K562 (cell line): Measurements from ENCODE around the gene SETD7. TPM values are rescaled to one million over a fixed set of nuclear protein-coding genes. Genes with fewer than 3 reads are reported as not detected.

Source experiments
- ATAC-seq: fragments of 200-7000 bp; cut with Tn5 transposase; 3 replicates; pipeline ENCODE4 v1.9.1; 2020; ENCODE audit warnings: moderate library complexity
- BruUV-seq: library from RNA; stranded (reverse); fragments of 400-500 nt; replicated peaks from 2 replicates; lab custom pipeline; 2021; lab: Mats Ljungman, UMichigan
- CTCF ChIA-PET: fragments of 300-600 bp; formaldehyde crosslinking; extraction: SDS; loops from one replicate; lab custom pipeline; 2021; ENCODE audit warnings: low intra/inter-chr PET ratio; lab: Yijun Ruan, JAX
- POLR2A ChIA-PET: fragments of 300-600, 350-650 bp; sonication (Branson Sonifier 250); formaldehyde crosslinking; extraction: SDS; loops from one replicate; lab custom pipeline; 2021; ENCODE audit warnings: antibody characterized with exemption, inconsistent platforms; lab: Yijun Ruan, JAX
- DNase-seq, 4 experiments: peaks; one replicate each; pipeline versions ENCODE4 v3.0.0 to v3.0.0-alpha.2; 2011 to 2018; ENCODE audit warnings: low spot score in 3 of 4, mixed read lengths in 3 of 4; ENCODE audit errors: extremely low read depth in 1 of 4
- FAIRE-seq: peaks from 2 replicates; lab custom pipeline; 2011; peaks lifted over from hg19 to GRCh38; lab: Jason Lieb, UNC
- H2AFZ ChIP-seq: 2 replicates; pipeline ENCODE4 v1.6.0; 2011; ENCODE audit warnings: low read depth, low read length, control low read depth, inconsistent platforms
- H3K27ac ChIP-seq: fragments of 200-600 bp; 3 replicates; pipeline ENCODE4 v1.8.0; 2011; ENCODE audit warnings: low read depth, mild to moderate bottlenecking, control low read depth, inconsistent platforms, low read length, moderate library complexity, mixed read lengths; ENCODE audit errors: extremely low read depth
- H3K27me3 ChIP-seq, 2 experiments: fragments of 300-600 bp in 1 of 2; 2 replicates in 1 of 2; 3 replicates in 1 of 2; pipeline versions ENCODE4 v1.6.0 to v1.8.0; 2011; ENCODE audit warnings: inconsistent platforms in 2 of 2, low read length in 2 of 2, mild to moderate bottlenecking in 1 of 2, mixed read lengths in 1 of 2, moderate library complexity in 1 of 2; ENCODE audit not compliant: control insufficient read depth in 2 of 2, insufficient read depth in 2 of 2
- H3K36me3 ChIP-seq: fragments of 300-600 bp; 3 replicates; pipeline ENCODE4 v1.8.0; 2011; ENCODE audit warnings: mild to moderate bottlenecking, low read length, inconsistent platforms; ENCODE audit not compliant: control insufficient read depth, insufficient read depth
- H3K4me1 ChIP-seq, 2 experiments: fragments of 200-600 bp in 1 of 2; replicated peaks in 1 of 2; 2 replicates in 1 of 2; 3 replicates in 1 of 2; pipeline versions ENCODE4 v1.5.1 to v1.8.0; 2011; ENCODE audit warnings: inconsistent platforms in 2 of 2, low read length in 2 of 2, mild to moderate bottlenecking in 1 of 2, mixed read lengths in 1 of 2, moderate library complexity in 1 of 2; ENCODE audit not compliant: control insufficient read depth in 2 of 2, insufficient read depth in 2 of 2
- H3K4me2 ChIP-seq: 2 replicates; pipeline ENCODE4 v1.6.1; 2011; ENCODE audit warnings: low read length, control low read depth, inconsistent platforms, mixed read lengths; ENCODE audit not compliant: insufficient read depth
- H3K4me3 ChIP-seq: fragments of 200-600 bp; sonication (generic), shearing (Covaris generic); 2 replicates; pipeline ENCODE4 v1.5.1; 2016; ENCODE audit warnings: control low read depth, inconsistent platforms
- H3K79me2 ChIP-seq: fragments of 200-600 bp; 3 replicates; pipeline ENCODE4 v1.8.0; 2011; ENCODE audit warnings: low read length, inconsistent platforms; ENCODE audit not compliant: control insufficient read depth, insufficient read depth
- H3K9ac ChIP-seq, 2 experiments: 2 replicates each; pipeline versions ENCODE4 v1.6.0 to v1.6.1; 2011; ENCODE audit warnings: low read depth in 2 of 2, low read length in 2 of 2, control low read depth in 1 of 2, inconsistent platforms in 1 of 2, mild to moderate bottlenecking in 1 of 2, mixed read lengths in 1 of 2; ENCODE audit not compliant: insufficient read depth in 1 of 2
- H3K9me1 ChIP-seq: one replicate; pipeline ENCODE4 v1.6.0; 2011; ENCODE audit warnings: inconsistent platforms, mild to moderate bottlenecking, low read length, moderate library complexity; ENCODE audit not compliant: control insufficient read depth, insufficient read depth
- H3K9me3 ChIP-seq: replicated peaks from 2 replicates; pipeline ENCODE4 v1.5.1; 2011; ENCODE audit warnings: low read depth, low read length, inconsistent platforms; ENCODE audit not compliant: control insufficient read depth, insufficient read depth
- H4K20me1 ChIP-seq: replicated peaks from 2 replicates; pipeline ENCODE4 v1.6.1; 2011; ENCODE audit warnings: low read length, inconsistent platforms, mixed read lengths; ENCODE audit not compliant: control insufficient read depth, insufficient read depth
- BACH1 ChIP-seq: fragments of 200-800 bp; sonication (Bioruptor generic); IDR thresholded peaks from 2 replicates; pipeline ENCODE4 v1.6.1; 2016; ENCODE audit warnings: missing genetic modification characterization, missing compliant biosample characterization
- COPS2 ChIP-seq: fragments of 450-650 bp; conservative IDR thresholded peaks from 2 replicates; pipeline ENCODE4 v1.6.1; 2016; ENCODE audit warnings: mild to moderate bottlenecking, moderate library complexity
- GTF2A2 ChIP-seq: IDR thresholded peaks from 2 replicates; pipeline ENCODE4 v1.6.1; 2016; ENCODE audit warnings: mild to moderate bottlenecking, missing genetic modification characterization, missing compliant biosample characterization
- HDAC2 ChIP-seq: fragments of 450-650 bp; IDR thresholded peaks from 2 replicates; pipeline ENCODE4 v1.6.1; 2016; ENCODE audit warnings: mild to moderate bottlenecking
- LCOR ChIP-seq: sonication (generic); formaldehyde crosslinking; IDR thresholded peaks from 2 replicates; pipeline ENCODE4 v1.8.0; 2022; ENCODE audit warnings: mild to moderate bottlenecking, missing genetic modification reagents
- TCF7 ChIP-seq: sonication (generic); IDR thresholded peaks from 2 replicates; pipeline ENCODE4 v1.6.1; 2016; ENCODE audit warnings: antibody characterized with exemption, borderline replicate concordance
- ZBTB9 ChIP-seq: fragments of 450-650 bp; formaldehyde crosslinking; IDR thresholded peaks from 2 replicates; pipeline ENCODE4 v1.4.0; 2020; ENCODE audit warnings: mild to moderate bottlenecking, moderate library complexity
- ZNF699 ChIP-seq: fragments of 250-450 bp; sonication (Bioruptor Pico); IDR thresholded peaks from 2 replicates; pipeline ENCODE4 v1.8.0; 2021; ENCODE audit warnings: mild to moderate bottlenecking, moderate library complexity; ENCODE audit not compliant: insufficient replicate concordance
- WGBS: fragments of 100-300 bp; shearing (Covaris generic); methylation state at CpG from one replicate; pipeline ENCODE4 v1.1.6; 2016; ENCODE audit warnings: low coverage, mixed read lengths; ENCODE audit not compliant: insufficient coverage; ENCODE audit errors: missing lambda C conversion rate; 5-methylcytosine and 5-hydroxymethylcytosine counted together
- in situ Hi-C: fragments of 300-500 bp; cut with MboI; formaldehyde crosslinking; loops from 4 replicates; pipeline ENCODE4 v1.15.0; 2018; ENCODE audit warnings: inconsistent platforms, mixed read lengths
- intact Hi-C: fragments of 100-400 bp; cut with micrococcal nuclease; formaldehyde crosslinking; loops from 2 replicates; pipeline ENCODE4 v1.14.2; 2022
- polyA plus RNA-seq, 8 experiments: library from polyadenylated mRNA; depleted of rRNA in 4 of 8; stranded (reverse) in 5 of 8; unstranded in 3 of 8; fragments of >200 nt; fragmentation: Nextera tagmentation in 2 of 8; fragmentation: Illumina TruSeq in 1 of 8; extraction: Ambion mirVana in 2 of 8; extraction: Trizol in 1 of 8; gene quantifications; 2 replicates each; pipeline versions ENCODE4 v1.2.1 to v1.2.3, GENCODE V29; 2011 to 2014; ENCODE audit warnings: inconsistent platforms in 1 of 8, missing spikeins in 1 of 8
- total RNA-seq, 7 experiments: library from RNA; depleted of rRNA in 6 of 7; stranded (reverse); fragments of >200 nt in 6 of 7; fragmentation: Illumina TruSeq in 2 of 7; extraction: Trizol in 2 of 7; gene quantifications; 2 replicates each; pipeline versions ENCODE4 v1.2.1 to v1.2.3, GENCODE V29; 2011 to 2021; ENCODE audit warnings: low replicate concordance in 1 of 7
- TF ChIP-seq, protein P1 (sequence below): sonication (generic); formaldehyde crosslinking; IDR thresholded peaks from 2 replicates; pipeline ENCODE4 v1.9.0; 2022; ENCODE audit warnings: mild to moderate bottlenecking, missing genetic modification reagents

The SETD7 gene
- total and polyA plus RNA-seq, 9 of the 15 experiments (the other 6 are each of a cell fraction or from before 2014, with no cell fraction given) = 0.37 to 2.4 (median 1.7) TPM

DNA sequence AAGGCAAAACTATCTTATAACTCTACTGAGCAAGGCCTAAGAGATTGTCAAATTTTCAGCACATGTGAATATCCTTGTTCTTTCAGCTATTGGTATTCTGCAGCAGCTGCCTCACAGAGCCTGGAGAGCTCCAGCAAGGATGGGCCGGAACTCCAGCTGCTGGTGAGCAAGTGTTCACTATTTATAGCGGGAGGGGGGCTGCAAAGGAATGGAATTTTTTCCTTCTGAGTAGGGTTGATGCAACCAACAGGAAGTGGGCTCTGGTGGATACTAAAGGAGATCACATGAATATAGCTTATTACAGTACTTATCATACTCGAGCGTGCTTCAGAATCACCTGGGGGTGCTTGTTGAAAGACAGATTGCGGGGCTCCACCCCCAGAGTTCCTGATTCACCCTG, 20.2 kb upstream of the SETD7 start:
- Histone ChIP-seq H2AFZ (no peak overlapping the region), H3K36me3 (no peaks in the 10 kb centered on the region), H3K27ac (no peak overlapping the region), H3K4me1 (no peaks in the 10 kb centered on the region), H4K20me1 (no peaks in the 10 kb centered on the region), H3K4me2 (no peak overlapping the region), H3K79me2 (no peaks in the 10 kb centered on the region), H3K4me3 (no peak overlapping the region), H3K9me3 (no peaks in the 10 kb centered on the region), H3K27me3 (peaks cover 14 to 29% of the 10 kb centered on the region in 2 experiments), H3K9ac (no peak overlapping the region), H3K9me1 (no peaks in the 10 kb centered on the region)
- intact Hi-C loops (no loop called here), in situ Hi-C loops (no loop called here)
- ChIA-PET CTCF (no interaction called here), POLR2A (interaction anchor here (0.8 kb wide), 1 partner anchor 123 kb away, joined by 3 read pairs; no protein-coding TSS in a partner anchor)
- 6% methylated on average over 5 of the region's 5 CpGs for WGBS
- no peak for TF ChIP-seq GTF2A2 (tag)
- no peak for TF ChIP-seq ZNF699 (CRISPR knock-in tag)
- TF ChIP-seq ZBTB9 = no peak
- ATAC-seq (no peak), FAIRE-seq (no peak), DNase-seq (no peak)
- no TSS peak for BruUV-seq

GRCh38 chr4:139575072-139575471, 19.1 kb upstream of the SETD7 start:
- ATAC-seq (no peak), FAIRE-seq (no peak), DNase-seq (no peak)
- Histone ChIP-seq H3K4me2 (no peak overlapping the region), H3K27me3 (peaks cover 16 to 26% of the 10 kb centered on the region in 2 experiments), H2AFZ (no peak overlapping the region), H3K9me1 (no peaks in the 10 kb centered on the region), H4K20me1 (no peaks in the 10 kb centered on the region), H3K27ac (no peak overlapping the region), H3K4me3 (no peak overlapping the region), H3K9me3 (no peaks in the 10 kb centered on the region), H3K9ac (no peak overlapping the region), H3K79me2 (no peaks in the 10 kb centered on the region), H3K36me3 (no peaks in the 10 kb centered on the region), H3K4me1 (no peaks in the 10 kb centered on the region)
- no TSS peak for BruUV-seq
- in situ Hi-C loops = no loop called here
- CTCF ChIA-PET = no interaction called here
- TF ChIP-seq COPS2 = no peak
- TF ChIP-seq, protein P1, sequence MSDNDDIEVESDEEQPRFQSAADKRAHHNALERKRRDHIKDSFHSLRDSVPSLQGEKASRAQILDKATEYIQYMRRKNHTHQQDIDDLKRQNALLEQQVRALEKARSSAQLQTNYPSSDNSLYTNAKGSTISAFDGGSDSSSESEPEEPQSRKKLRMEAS (CRISPR knock-in tag) = no peak
- no peak for TF ChIP-seq LCOR (CRISPR knock-in tag)
- no peak for TF ChIP-seq TCF7
- TF ChIP-seq HDAC2 = no peak
- TF ChIP-seq BACH1 (tag) = no peak
- WGBS = 3% methylated on average over 5 of the region's 5 CpGs
- intact Hi-C loops = no loop called here
- POLR2A ChIA-PET = interaction anchor here (0.5 kb wide), 1 partner anchor 175 kb away, joined by 4 read pairs; no protein-coding TSS in a partner anchor
